IMR-90 (cell line): Measurements from ENCODE around the gene RABL2B. TPM values are rescaled to one million over a fixed set of nuclear protein-coding genes. Genes with fewer than 3 reads are reported as not detected.
"Not testable (repeated sequence)": the region's sequence is repeated elsewhere in the genome, so short reads cannot be mapped to it uniquely, and the experiment has no call there.

Experiments
- ATAC-seq: fragments of 200-7000 bp; cut with Tn5 transposase; 2 replicates; pipeline ENCODE4 v1.9.1; 2020; ENCODE audit warnings: low read depth, mild to moderate bottlenecking, moderate library complexity
- BruUV-seq: library from RNA; stranded (reverse); fragments of 400-500 nt; replicated peaks from 2 replicates; lab custom pipeline; 2021; lab: Mats Ljungman, UMichigan
- CTCF ChIA-PET: fragments of 300-600 bp; formaldehyde crosslinking; extraction: SDS; loops from one replicate; lab custom pipeline; 2021; ENCODE audit warnings: antibody characterized with exemption; lab: Yijun Ruan, JAX
- POLR2A ChIA-PET: fragments of 300-600 bp; sonication (Branson Sonifier 250); formaldehyde crosslinking; loops from one replicate; lab custom pipeline; 2022; ENCODE audit warnings: antibody characterized with exemption; ENCODE audit not compliant: unreplicated experiment; lab: Charles Lee
- DNase-seq: peaks from one replicate; pipeline ENCODE4 v3.0.0; 2013
- H2AFZ ChIP-seq: replicated peaks from 2 replicates; pipeline ENCODE3; 2013; ENCODE audit warnings: low read length, mild to moderate bottlenecking; ENCODE audit not compliant: poor library complexity
- H2AK5ac ChIP-seq: 2 replicates; pipeline ENCODE4 v1.6.1; 2013; ENCODE audit warnings: low read depth, low read length, inconsistent platforms
- H2AK9ac ChIP-seq: replicated peaks from 2 replicates; pipeline ENCODE3; 2013; ENCODE audit warnings: mild to moderate bottlenecking, low read depth, low read length, moderate library complexity; ENCODE audit not compliant: poor library complexity
- H2BK120ac ChIP-seq: 2 replicates; pipeline ENCODE4 v1.6.1; 2013; ENCODE audit warnings: low read depth, low read length, inconsistent platforms
- H2BK15ac ChIP-seq: 3 replicates; pipeline ENCODE4 v1.6.1; 2013; ENCODE audit warnings: low read depth, low read length, inconsistent platforms
- H2BK20ac ChIP-seq: 2 replicates; pipeline ENCODE4 v1.6.1; 2013; ENCODE audit warnings: low read depth, mild to moderate bottlenecking, inconsistent platforms, low read length, moderate library complexity
- H2BK5ac ChIP-seq: 2 replicates; pipeline ENCODE4 v1.6.1; 2013; ENCODE audit warnings: mild to moderate bottlenecking, low read depth, low read length, inconsistent platforms; ENCODE audit not compliant: poor library complexity, severe bottlenecking
- H3K14ac ChIP-seq: replicated peaks from 2 replicates; pipeline ENCODE4 v1.6.1; 2013; ENCODE audit warnings: low read depth, low read length, inconsistent platforms
- H3K18ac ChIP-seq: 2 replicates; pipeline ENCODE4 v1.6.1; 2013; ENCODE audit warnings: low read depth, low read length, control low read depth
- H3K23ac ChIP-seq: 2 replicates; pipeline ENCODE4 v1.6.1; 2013; ENCODE audit warnings: low read depth, low read length, inconsistent platforms
- H3K27ac ChIP-seq: 2 replicates; pipeline ENCODE4 v1.5.1; 2013; ENCODE audit warnings: mild to moderate bottlenecking, control low read depth, low read length; ENCODE audit not compliant: insufficient read depth
- H3K27me3 ChIP-seq: 2 replicates; pipeline ENCODE4 v1.6.1; 2013; ENCODE audit warnings: low read length; ENCODE audit not compliant: control insufficient read depth, insufficient read depth
- H3K36me3 ChIP-seq: 2 replicates; pipeline ENCODE4 v1.6.1; 2013; ENCODE audit warnings: low read length, mixed read lengths; ENCODE audit not compliant: control insufficient read depth, insufficient read depth
- H3K4ac ChIP-seq: 2 replicates; pipeline ENCODE4 v1.6.1; 2013; ENCODE audit warnings: low read depth, low read length, inconsistent platforms
- H3K4me1 ChIP-seq: 2 replicates; pipeline ENCODE4 v1.6.1; 2013; ENCODE audit warnings: low read length, mixed read lengths; ENCODE audit not compliant: control insufficient read depth, insufficient read depth
- H3K4me2 ChIP-seq: 2 replicates; pipeline ENCODE4 v1.6.1; 2013; ENCODE audit warnings: low read depth, mild to moderate bottlenecking, control low read depth, low read length, moderate library complexity
- H3K4me3 ChIP-seq: 2 replicates; pipeline ENCODE4 v1.5.1; 2013; ENCODE audit warnings: low read depth, mild to moderate bottlenecking, control low read depth, low read length, moderate library complexity; ENCODE audit not compliant: insufficient read depth
- H3K56ac ChIP-seq: 2 replicates; pipeline ENCODE4 v1.6.1; 2013; ENCODE audit warnings: low read length, inconsistent platforms; ENCODE audit not compliant: insufficient read depth; ENCODE audit errors: extremely low read depth
- H3K79me1 ChIP-seq, 2 experiments: 2 replicates each; pipeline ENCODE4 v1.6.1; 2013; ENCODE audit warnings: low read length in 2 of 2, inconsistent platforms in 1 of 2, low read depth in 1 of 2
- H3K9ac ChIP-seq: 2 replicates; pipeline ENCODE4 v1.6.1; 2013; ENCODE audit warnings: low read depth, low read length, control low read depth
- H3K9me1 ChIP-seq: 2 replicates; pipeline ENCODE4 v1.6.1; 2013; ENCODE audit warnings: low read length, inconsistent platforms; ENCODE audit not compliant: insufficient read depth
- H3K9me3 ChIP-seq: 2 replicates; pipeline ENCODE4 v1.6.1; 2013; ENCODE audit warnings: low read length; ENCODE audit not compliant: control insufficient read depth, insufficient read depth
- H4K20me1 ChIP-seq: 2 replicates; pipeline ENCODE4 v1.6.1; 2013; ENCODE audit warnings: low read length, inconsistent platforms; ENCODE audit not compliant: insufficient read depth
- H4K5ac ChIP-seq: 2 replicates; pipeline ENCODE4 v1.6.1; 2013; ENCODE audit warnings: mild to moderate bottlenecking, low read depth, low read length, control low read depth
- H4K8ac ChIP-seq, 2 experiments: 2 replicates each; pipeline ENCODE4 v1.6.1; 2013; ENCODE audit warnings: low read depth in 2 of 2, low read length in 2 of 2, control low read depth in 1 of 2, inconsistent platforms in 1 of 2
- H4K91ac ChIP-seq: 2 replicates; pipeline ENCODE4 v1.6.1; 2013; ENCODE audit warnings: low read depth, low read length, inconsistent platforms; ENCODE audit not compliant: insufficient read depth
- WGBS, 2 experiments: methylation state at CpG; one replicate each; pipeline versions ENCODE4 v1.1.5 to v1.1.7; 2013; ENCODE audit warnings: missing lambda C conversion rate in 2 of 2; ENCODE audit not compliant: insufficient read length in 1 of 2; ENCODE audit errors: extremely low coverage in 2 of 2; 5-methylcytosine and 5-hydroxymethylcytosine counted together
- dilution Hi-C: fragments of 300-500 bp; cut with HindIII; formaldehyde crosslinking; loops from one replicate; pipeline ENCODE4 v1.14.3; 2018; ENCODE audit warnings: low sequenced_read_pairs; ENCODE audit not compliant: unreplicated experiment
- in situ Hi-C: fragments of 300-500 bp; cut with MboI; formaldehyde crosslinking; loops from 3 replicates; pipeline ENCODE4 v1.14.3; 2019; ENCODE audit warnings: low sequenced_read_pairs, inconsistent platforms, mixed read lengths
- intact Hi-C: fragments of 100-400 bp; cut with micrococcal nuclease; formaldehyde crosslinking; loops from 2 replicates; pipeline ENCODE4 v1.10.0; 2022
- polyA plus RNA-seq, 3 experiments: library from polyadenylated mRNA; depleted of rRNA; stranded (reverse); fragments of >200 nt; gene quantifications; 2 replicates each; pipeline ENCODE4 v1.2.3, GENCODE V29; 2012; ENCODE audit warnings: low replicate concordance in 1 of 3
- total RNA-seq: library from RNA; depleted of rRNA; stranded (reverse); fragments of >200 nt; gene quantifications from 2 replicates; pipeline ENCODE4 v1.2.3, GENCODE V29; 2012
- TF ChIP-seq, protein P1 (sequence below): conservative IDR thresholded peaks from 2 replicates; pipeline ENCODE4 v1.5.1; 2012; ENCODE audit warnings: mild to moderate bottlenecking, low read depth, low read length, improper control_type of control experiment

RABL2B gene
- total and polyA plus RNA-seq, 2 of the 4 experiments (the other 2 are of a cell fraction) = 8.4 to 23.3 TPM

DNA sequence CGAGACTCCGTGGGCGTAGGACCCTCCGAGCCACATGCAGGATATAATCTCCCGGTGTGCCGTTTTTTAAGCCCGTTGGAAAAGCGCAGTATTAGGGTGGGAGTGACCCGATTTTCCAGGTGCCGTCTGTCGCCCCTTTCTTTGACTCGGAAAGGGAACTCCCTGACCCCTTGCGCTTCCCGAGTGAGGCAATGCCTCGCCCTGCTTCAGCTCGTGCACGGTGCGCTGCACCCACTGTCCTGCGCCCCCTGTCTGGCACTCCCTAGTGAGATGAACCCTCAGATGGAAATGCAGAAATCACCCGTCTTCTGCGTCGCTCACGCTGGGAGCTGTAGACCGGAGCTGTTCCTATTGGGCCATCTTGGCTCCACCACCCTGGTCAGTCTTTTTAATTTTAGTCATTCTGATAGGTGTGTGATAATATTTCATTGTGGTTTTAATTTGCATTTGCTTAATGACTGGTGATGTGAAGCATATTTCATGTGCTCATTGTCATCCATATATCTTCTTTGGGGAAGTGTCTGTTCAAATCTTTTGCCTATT lies 26.4 kb downstream of the RABL2B start:
- DNase-seq (peak; percentile 17), ATAC-seq (peak; percentile 64)
- Histone ChIP-seq H3K14ac (peak overlapping the region; percentile 85; the same call in 1 of the 2 replicates), H3K18ac (peak overlapping the region; percentile 61), H3K4me2 (peak overlapping the region; percentile 83), H3K56ac (peak overlapping the region; percentile 64), H3K27ac (peak overlapping the region; percentile 77), H2BK5ac (peak overlapping the region; percentile 72), H3K9ac (peak overlapping the region; percentile 74), H4K8ac (peak overlapping the region; percentile 22 to 89; a peak in 2 of 4 replicates), H4K91ac (peak overlapping the region; percentile 86), H3K4me3 (peak overlapping the region; percentile 80), H3K4ac (peak overlapping the region; percentile 83), H2BK120ac (peak overlapping the region; percentile 92), H3K23ac (peak overlapping the region; percentile 65), H2BK15ac (0 out of 3 replicates have a peak overlapping the region, but pooled peaks have one; percentile 50)
- H2AFZ ChIP-seq, H3K27me3 ChIP-seq, H2BK20ac ChIP-seq, H3K9me3 ChIP-seq, H4K5ac ChIP-seq, H3K79me1 ChIP-seq, BruUV-seq, H4K20me1 ChIP-seq, H2AK5ac ChIP-seq, H2AK9ac ChIP-seq, in situ Hi-C loops, H3K4me1 ChIP-seq, H3K36me3 ChIP-seq, intact Hi-C loops, dilution Hi-C loops, H3K9me1 ChIP-seq: not testable (repeated sequence)
- 14% methylated on average over 8 of the region's 24 CpGs; no CpG with 5 or more reads in 1 of the 2 experiments for WGBS, 2 experiments
- POLR2A ChIA-PET = interaction anchor here (0.6 kb wide), 1 partner anchor 647 kb away, joined by 4 read pairs; no protein-coding TSS in a partner anchor
- TF ChIP-seq, protein P1, sequence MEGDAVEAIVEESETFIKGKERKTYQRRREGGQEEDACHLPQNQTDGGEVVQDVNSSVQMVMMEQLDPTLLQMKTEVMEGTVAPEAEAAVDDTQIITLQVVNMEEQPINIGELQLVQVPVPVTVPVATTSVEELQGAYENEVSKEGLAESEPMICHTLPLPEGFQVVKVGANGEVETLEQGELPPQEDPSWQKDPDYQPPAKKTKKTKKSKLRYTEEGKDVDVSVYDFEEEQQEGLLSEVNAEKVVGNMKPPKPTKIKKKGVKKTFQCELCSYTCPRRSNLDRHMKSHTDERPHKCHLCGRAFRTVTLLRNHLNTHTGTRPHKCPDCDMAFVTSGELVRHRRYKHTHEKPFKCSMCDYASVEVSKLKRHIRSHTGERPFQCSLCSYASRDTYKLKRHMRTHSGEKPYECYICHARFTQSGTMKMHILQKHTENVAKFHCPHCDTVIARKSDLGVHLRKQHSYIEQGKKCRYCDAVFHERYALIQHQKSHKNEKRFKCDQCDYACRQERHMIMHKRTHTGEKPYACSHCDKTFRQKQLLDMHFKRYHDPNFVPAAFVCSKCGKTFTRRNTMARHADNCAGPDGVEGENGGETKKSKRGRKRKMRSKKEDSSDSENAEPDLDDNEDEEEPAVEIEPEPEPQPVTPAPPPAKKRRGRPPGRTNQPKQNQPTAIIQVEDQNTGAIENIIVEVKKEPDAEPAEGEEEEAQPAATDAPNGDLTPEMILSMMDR = peak; percentile 21; the same call in 1 of the 2 replicates
- CTCF ChIA-PET = interaction anchor here (0.9 kb wide), 1 partner anchor 23 kb away, joined by 3 read pairs; no protein-coding TSS in a partner anchor

DNA sequence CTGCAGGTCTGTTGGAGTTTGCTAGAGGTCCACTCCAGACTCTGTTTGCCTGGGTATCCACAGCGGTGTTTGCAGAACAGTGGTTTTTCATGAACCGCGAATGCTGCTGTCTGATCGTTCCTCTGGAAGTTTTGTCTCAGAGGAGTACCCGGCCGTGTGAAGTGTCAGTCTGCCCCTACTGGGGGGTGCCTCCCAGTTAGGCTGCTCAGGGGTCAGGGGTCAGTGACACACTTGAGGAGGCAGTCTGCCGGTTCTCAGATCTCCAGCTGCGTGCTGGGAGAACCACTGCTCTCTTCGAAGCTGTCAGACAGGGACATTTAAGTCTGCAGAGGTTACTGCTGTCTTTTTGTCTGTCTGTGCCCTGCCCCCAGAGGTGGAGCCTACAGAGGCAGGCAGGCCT lies 27.0 kb downstream of the RABL2B start:
- H2BK120ac ChIP-seq, H4K5ac ChIP-seq, H3K79me1 ChIP-seq, H2AK9ac ChIP-seq, H4K91ac ChIP-seq, H3K9me3 ChIP-seq, H2AFZ ChIP-seq, H3K23ac ChIP-seq, H2BK5ac ChIP-seq, POLR2A ChIA-PET, H3K4me2 ChIP-seq, H4K8ac ChIP-seq, dilution Hi-C loops, H3K4me1 ChIP-seq, H3K4me3 ChIP-seq, ATAC-seq, intact Hi-C loops, H3K56ac ChIP-seq, H3K4ac ChIP-seq, H3K9me1 ChIP-seq, CTCF ChIA-PET, H3K9ac ChIP-seq, H3K18ac ChIP-seq, H3K27ac ChIP-seq, H2AK5ac ChIP-seq, DNase-seq, H2BK15ac ChIP-seq, H3K14ac ChIP-seq, H4K20me1 ChIP-seq, in situ Hi-C loops, H2BK20ac ChIP-seq, H3K36me3 ChIP-seq, H3K27me3 ChIP-seq, BruUV-seq: not testable (repeated sequence)
- WGBS, 2 experiments = no CpG with 5 or more reads among the region's 9 CpGs
